COLO668 (cell line): ENCODE measurements around the gene FOXO6.

ENCODE experiments used
- DNase-seq: peaks from one replicate; lab custom pipeline; 2025; ENCODE audit not compliant: unreplicated experiment; lab: John Stamatoyannopoulos, UW

Gene FOXO6

GRCh38 chr1:41400225-41400624 is 39.0 kb downstream of the FOXO6 start:
- no peak for DNase-seq

DNA sequence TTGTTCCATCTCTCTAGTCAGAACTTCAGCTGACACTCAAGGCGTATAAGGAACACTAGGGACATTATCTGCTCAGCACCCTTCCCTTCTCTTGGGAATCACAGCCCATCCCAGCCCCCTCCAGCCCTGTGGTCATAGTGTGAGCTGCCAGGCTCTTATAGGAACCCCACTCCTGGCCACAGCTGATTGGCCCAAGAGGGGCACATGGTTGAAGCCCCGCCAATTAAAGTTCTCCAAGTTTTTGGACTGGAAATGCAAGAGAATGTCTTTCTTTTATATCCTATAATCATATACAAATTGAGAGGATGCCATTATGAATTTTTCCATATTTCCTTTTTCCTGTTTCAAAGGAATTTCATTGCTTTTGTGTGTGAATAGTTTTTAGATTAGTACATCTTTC is 40.7 kb downstream of the FOXO6 start:
- no peak for DNase-seq

- DNase-seq = peak; percentile 51
Observed at GRCh38 chr1:41404308-41404761, 43.1 kb downstream of the FOXO6 start.

- DNase-seq = no peak
Observed at GRCh38 chr1:41407664-41408252, 46.5 kb downstream of the FOXO6 start.

DNA sequence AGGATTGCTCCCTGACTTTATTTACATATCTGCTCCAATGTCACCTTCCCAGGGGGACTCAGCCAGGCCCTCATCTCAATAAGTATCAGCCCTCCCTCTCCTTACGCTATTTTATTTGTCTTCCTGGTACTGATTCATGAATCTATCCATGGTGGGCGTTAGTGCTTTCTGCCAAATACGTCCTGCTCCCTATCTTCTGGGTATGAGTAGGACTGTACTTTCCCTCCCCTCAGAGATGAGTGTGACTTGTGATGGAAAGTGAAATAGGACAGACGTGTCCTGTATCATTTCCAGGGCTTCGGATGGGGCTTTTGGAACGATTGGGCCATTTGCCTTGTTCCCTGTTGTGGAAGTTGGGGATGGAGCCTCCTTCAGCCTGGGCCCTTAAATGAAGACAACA is 47.5 kb downstream of the FOXO6 start:
- DNase-seq = no peak

DNA sequence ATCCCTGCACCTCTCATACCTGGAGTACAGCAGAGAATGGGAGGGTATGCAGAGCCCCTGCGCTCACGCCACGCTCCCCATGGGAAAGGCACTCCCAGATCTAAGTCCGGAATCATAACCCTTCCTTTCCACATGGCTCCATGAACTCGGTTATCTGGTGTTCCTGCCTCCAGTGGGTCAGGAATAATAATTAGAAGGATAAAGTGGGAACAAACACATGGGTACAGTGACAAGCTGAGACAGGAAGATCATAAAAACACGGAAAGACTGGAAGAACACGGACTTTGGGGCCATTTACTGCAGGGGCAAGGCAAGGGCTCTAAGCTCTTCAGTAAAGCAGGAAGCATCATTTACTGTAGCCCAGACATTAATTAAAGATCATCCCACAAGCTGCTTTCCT is 48.6 kb downstream of the FOXO6 start:
- no peak for DNase-seq

DNA sequence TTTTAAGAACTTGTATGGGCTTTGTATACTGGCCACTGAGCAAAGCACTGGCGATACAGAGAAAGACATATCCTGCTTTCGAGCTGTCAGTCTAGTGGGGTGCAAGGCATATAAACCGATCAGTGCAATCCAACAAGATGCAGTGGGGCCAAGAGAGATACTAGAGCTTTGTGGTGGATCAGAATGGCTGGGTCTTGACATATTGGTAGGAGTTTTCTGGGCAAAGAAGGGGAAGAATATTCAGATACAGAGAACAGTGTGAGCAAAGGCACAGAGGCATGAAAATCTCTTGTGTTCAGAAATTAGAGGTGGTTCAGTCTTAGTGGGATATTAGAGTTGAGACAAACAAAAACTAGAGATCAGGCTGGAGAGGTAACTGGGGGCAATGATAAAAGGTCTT is 49.2 kb downstream of the FOXO6 start:
- DNase-seq = no peak

DNA sequence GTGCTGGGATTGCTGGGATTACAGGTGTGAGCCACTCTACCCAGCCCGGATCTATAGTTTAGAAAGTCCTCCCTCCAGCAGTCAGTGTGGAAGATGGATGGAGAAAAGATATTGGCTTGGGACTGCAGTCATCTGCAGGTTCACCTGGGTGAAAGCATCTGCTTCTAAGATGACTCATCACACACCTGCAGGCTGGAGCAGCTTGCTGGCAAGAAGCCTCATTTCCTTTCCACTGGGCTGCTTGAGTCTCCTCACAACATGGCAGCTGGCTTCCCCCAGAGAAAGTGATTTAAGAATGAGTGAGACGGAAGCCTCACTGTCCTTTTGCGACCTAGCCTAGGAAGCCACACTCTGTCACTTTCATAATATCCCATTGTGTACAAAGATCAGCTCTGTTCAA is 50.0 kb downstream of the FOXO6 start:
- peak; percentile 79 for DNase-seq

GRCh38 chr1:41412748-41413147 is 51.5 kb downstream of the FOXO6 start:
- DNase-seq = peak; percentile 51

GRCh38 chr1:41413748-41414281 is 52.6 kb downstream of the FOXO6 start:
- no peak for DNase-seq

DNA sequence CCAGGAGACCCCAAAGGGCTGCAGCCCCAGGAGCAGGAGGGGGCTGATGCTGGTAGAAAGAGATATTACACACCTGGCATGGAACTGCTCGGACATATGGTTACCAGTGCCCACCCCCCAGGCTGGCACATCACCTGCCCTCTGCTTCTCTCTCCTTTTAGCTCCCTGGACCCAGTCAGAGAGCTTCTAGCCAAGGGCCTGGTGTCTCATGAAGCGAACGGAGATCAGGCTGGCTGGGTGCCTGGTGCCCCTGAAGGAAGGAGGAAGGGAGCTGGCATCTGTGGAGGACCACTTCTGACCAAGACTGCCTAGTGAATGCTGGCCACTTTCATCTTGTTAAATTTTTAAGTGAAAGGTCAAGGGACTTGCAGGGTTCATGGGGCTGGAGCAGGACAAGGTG is 53.1 kb downstream of the FOXO6 start:
- no peak for DNase-seq

DNA sequence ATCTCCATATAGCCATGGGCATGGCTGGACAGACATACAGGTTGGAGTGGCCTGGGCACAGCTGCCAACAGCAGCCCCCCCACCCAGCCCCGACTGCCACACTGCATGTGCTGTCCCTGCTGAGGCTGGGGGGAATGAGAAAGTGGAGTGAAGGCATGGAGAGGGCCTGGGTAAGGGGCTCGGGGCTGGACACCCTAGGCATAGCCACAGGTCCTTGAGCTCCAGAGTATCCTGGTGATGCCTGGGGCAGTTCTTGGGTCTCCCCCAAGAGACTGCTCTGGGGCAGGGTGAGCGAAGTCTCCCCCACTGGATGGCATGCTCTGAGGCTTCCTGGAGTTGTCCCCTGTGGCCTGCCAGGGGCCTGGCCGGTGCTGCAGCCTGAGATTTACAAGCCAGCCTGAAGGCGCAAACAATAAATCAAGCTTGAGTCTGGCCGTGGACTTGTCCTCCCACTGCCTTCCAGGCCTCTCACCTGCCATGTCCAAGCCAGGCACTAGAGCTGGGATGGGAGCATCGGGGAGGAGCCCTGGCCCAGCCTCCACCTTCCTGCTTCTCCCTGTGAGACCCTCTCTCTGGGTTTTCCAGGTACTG is 53.6 kb downstream of the FOXO6 start:
- DNase-seq = peak; percentile 58

GRCh38 chr1:41416081-41416480 is 54.8 kb downstream of the FOXO6 start:
- no peak for DNase-seq

DNA sequence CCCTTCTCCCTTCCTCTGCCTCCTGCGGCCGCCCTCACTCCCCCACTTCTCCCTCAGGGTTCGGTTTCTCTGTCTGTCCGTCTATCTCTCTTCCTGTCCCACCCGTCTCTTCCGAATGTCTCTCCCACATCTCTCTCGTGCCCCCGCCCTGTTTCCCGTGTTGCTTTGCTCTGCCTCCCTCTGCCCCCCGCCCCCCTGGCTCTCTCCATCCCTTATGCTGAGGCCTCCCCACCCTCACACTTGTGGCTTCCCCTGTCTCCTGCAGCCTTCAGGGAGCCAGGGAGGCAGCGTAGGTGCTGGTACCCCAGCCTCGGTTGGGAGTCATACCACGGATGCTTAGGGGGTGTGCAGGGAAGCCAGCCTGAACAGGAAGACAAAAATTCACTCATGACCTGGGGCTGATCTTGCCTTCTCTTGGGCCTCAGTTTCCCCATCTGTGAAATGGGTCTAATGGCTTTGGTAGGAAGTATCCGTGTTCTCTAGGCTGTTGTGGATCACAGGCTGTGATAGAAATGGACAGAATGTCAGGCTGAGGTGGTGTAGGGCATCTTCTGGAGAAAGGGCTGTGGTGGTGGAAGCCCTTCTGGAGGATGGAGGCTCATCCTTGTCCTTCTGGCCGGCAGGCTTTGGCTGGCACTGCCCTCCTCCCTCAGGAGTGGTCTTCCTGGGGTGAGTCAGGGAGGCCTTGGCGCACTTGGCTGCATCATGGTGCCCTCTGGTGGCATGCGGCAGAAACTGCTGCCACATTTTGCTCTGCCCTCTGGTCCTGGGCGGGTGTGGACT is 55.5 kb downstream of the FOXO6 start:
- peak; percentile 87 for DNase-seq

GRCh38 chr1:41417335-41417682 is 56.1 kb downstream of the FOXO6 start:
- DNase-seq = no peak

DNA sequence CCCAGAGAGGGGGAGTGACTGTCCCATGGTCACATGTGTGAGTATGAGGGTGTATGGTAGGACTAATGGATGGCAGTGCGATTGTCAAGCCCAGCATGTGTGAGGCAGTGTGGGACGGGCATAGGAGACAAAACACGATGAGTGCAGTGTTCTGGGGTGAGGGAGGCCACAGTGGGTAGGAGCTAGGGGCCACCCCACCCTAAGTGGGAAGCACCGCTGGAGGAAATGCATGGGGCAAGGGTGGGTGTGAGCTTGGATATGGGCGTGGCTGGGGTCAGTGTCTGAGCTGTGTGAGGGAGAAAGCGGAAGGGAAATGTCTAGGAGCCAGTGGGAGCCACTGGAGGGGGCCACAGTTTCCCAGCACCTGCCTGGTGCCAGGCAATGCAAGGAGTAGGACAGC is 56.5 kb downstream of the FOXO6 start:
- no peak for DNase-seq

DNA sequence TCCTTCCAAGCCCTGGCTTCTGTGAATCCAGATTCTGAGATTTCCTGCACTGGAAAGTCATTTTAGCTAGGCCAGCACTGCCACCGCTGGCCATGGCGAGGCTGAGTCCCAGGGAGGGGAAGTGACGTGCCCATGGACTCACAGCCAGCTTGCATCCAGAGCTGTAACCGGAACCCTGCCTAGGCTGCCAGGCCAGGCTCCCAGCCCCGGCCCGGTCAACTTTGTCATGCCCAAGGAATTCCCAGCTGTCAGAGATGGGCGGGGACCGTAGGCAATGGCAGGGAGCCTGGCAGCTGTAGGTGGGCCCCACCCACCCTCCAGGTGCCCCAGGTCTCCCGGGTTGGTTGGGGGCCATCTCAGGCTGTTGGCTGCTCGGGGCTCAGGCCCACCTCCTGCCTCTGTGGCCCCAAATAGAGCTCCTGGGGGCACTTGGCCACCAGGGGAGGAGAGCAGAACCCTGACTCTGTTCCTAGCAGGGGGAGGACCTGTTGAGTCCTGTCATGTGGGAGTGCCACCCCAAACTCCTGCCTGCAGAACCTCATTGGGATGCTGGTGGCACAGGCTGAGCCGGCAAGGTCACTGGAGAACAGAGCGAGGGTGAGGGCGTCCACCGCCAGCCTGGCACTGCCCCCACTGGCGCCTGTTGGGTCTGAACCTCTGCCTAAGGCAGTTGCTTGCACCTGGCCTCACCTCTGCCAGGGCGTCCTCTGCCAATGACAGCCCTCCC is 57.8 kb downstream of the FOXO6 start:
- DNase-seq = peak; percentile 96

- no peak for DNase-seq
Observed at GRCh38 chr1:41419584-41420295, 58.5 kb downstream of the FOXO6 start.

- no peak for DNase-seq
Observed at GRCh38 chr1:41420351-41420750, 59.1 kb downstream of the FOXO6 start.

- DNase-seq = no peak
Observed at GRCh38 chr1:41420860-41421259, 59.6 kb downstream of the FOXO6 start.

GRCh38 chr1:41422306-41422705 is 61.1 kb downstream of the FOXO6 start:
- no peak for DNase-seq
